Caco-2 (cell line): ENCODE measurements around the gene C1GALT1C1L. TPM values are rescaled to one million over a fixed set of nuclear protein-coding genes. Genes with fewer than 3 reads are reported as not detected.

ENCODE experiments used
- Bru-seq: library from RNA; stranded (reverse); fragments of 400-500 nt; gene quantifications from one replicate; lab custom pipeline; 2021; lab: Mats Ljungman, UMichigan
- BruChase-seq, 2 experiments: library from RNA; stranded (reverse); fragments of 400-500 nt; gene quantifications; one replicate each; lab custom pipeline; 2021; lab: Mats Ljungman, UMichigan
- BruUV-seq: library from RNA; stranded (reverse); fragments of 400-500 nt; replicated peaks from 2 replicates; lab custom pipeline; 2021; lab: Mats Ljungman, UMichigan
- CTCF ChIA-PET: fragments of 300-600 bp; sonication (Branson Sonifier 250); formaldehyde crosslinking; loops from one replicate; lab custom pipeline; 2022; ENCODE audit warnings: antibody characterized with exemption; lab: Charles Lee
- POLR2A ChIA-PET: fragments of 300-600 bp; sonication (Branson Sonifier 250); formaldehyde crosslinking; loops from one replicate; lab custom pipeline; 2022; ENCODE audit warnings: antibody characterized with exemption; lab: Charles Lee
- DNase-seq, 2 experiments: peaks; one replicate each; pipeline versions ENCODE4 v3.0.0 to v3.0.0-alpha.2; 2020 to 2022
- H3K27me3 ChIP-seq: replicated peaks from 2 replicates; pipeline ENCODE4 v1.6.0; 2011; ENCODE audit warnings: low read length; ENCODE audit not compliant: control insufficient read depth, insufficient read depth
- H3K36me3 ChIP-seq: 2 replicates; pipeline ENCODE4 v1.5.1; 2011; ENCODE audit warnings: low read length; ENCODE audit not compliant: control insufficient read depth, insufficient read depth
- H3K4me1 ChIP-seq: fragments of 250-450 bp; sonication (Bioruptor Pico); 2 replicates; pipeline ENCODE4 v1.5.1; 2020; ENCODE audit warnings: mild to moderate bottlenecking
- H3K4me3 ChIP-seq: 2 replicates; pipeline ENCODE4 v1.5.1; 2011; ENCODE audit warnings: low read depth, mild to moderate bottlenecking, control low read depth, low read length
- H3K9me3 ChIP-seq: fragments of 250-450 bp; sonication (Bioruptor Pico); 2 replicates; pipeline ENCODE4 v1.5.1; 2020; ENCODE audit warnings: mild to moderate bottlenecking, moderate library complexity
- H3K27ac Mint-ChIP-seq: one replicate; pipeline ENCODE4 v1.8.0; 2022; ENCODE audit warnings: mixed read lengths; ENCODE audit not compliant: unreplicated experiment
- H3K27me3 Mint-ChIP-seq: one replicate; pipeline ENCODE4 v1.8.0; 2022; ENCODE audit warnings: mixed read lengths; ENCODE audit not compliant: insufficient read depth, unreplicated experiment
- H3K36me3 Mint-ChIP-seq: one replicate; pipeline ENCODE4 v1.8.0; 2022; ENCODE audit warnings: mild to moderate bottlenecking, mixed read lengths; ENCODE audit not compliant: insufficient read depth, unreplicated experiment
- H3K4me1 Mint-ChIP-seq: one replicate; pipeline ENCODE4 v1.8.0; 2022; ENCODE audit warnings: low read depth, mixed read lengths; ENCODE audit not compliant: unreplicated experiment
- H3K4me3 Mint-ChIP-seq: one replicate; pipeline ENCODE4 v1.8.0; 2022; ENCODE audit warnings: mild to moderate bottlenecking, moderate library complexity, mixed read lengths; ENCODE audit not compliant: unreplicated experiment
- H3K9me3 Mint-ChIP-seq: one replicate; pipeline ENCODE4 v1.8.0; 2022; ENCODE audit warnings: mixed read lengths; ENCODE audit not compliant: unreplicated experiment
- CTCF ChIP-seq, 2 experiments: fragments of 200-600 bp in 1 of 2; IDR thresholded peaks; 1 replicate in 1 of 2; 2 replicates in 1 of 2; pipeline versions ENCODE4 v1.5.1 to v1.8.0; 2011 to 2022; ENCODE audit warnings: antibody characterized with exemption in 1 of 2, control low read depth in 1 of 2, inconsistent platforms in 1 of 2, low read depth in 1 of 2, low read length in 1 of 2, mild to moderate bottlenecking in 1 of 2, moderate library complexity in 1 of 2; ENCODE audit not compliant: insufficient read depth in 1 of 2, severe bottlenecking in 1 of 2, unreplicated experiment in 1 of 2
- intact Hi-C: fragments of 100-400 bp; cut with micrococcal nuclease; formaldehyde crosslinking; loops from one replicate; pipeline ENCODE4 v1.10.0; 2022; ENCODE audit not compliant: unreplicated experiment
- long read RNA-seq: library from polyadenylated mRNA; stranded (forward); transcript quantifications from one replicate; pipeline ENCODE4 v2.0.0, GENCODE V29; 2022
- total RNA-seq: library from RNA; stranded (reverse); gene quantifications from 2 replicates; pipeline ENCODE4 v1.2.3, GENCODE V29; 2022

The C1GALT1C1L gene
- 0.37 and 1.0 TPM in 2 replicates for total RNA-seq
- percentile 47 among the genes with signal in this experiment for Bru-seq, nascent RNA
- percentile 52 among the genes with signal in this experiment for BruChase-seq, experiment 1, labeled RNA remaining after a 2-hour chase
- percentile 43 among the genes with signal in this experiment for BruChase-seq, experiment 2, labeled RNA remaining after a 6-hour chase
- long read RNA-seq, partial matches to known transcripts: 0 of 2 reads
- long read RNA-seq, other reads (novel, unspliced or antisense): 0 of 2 reads

DNA sequence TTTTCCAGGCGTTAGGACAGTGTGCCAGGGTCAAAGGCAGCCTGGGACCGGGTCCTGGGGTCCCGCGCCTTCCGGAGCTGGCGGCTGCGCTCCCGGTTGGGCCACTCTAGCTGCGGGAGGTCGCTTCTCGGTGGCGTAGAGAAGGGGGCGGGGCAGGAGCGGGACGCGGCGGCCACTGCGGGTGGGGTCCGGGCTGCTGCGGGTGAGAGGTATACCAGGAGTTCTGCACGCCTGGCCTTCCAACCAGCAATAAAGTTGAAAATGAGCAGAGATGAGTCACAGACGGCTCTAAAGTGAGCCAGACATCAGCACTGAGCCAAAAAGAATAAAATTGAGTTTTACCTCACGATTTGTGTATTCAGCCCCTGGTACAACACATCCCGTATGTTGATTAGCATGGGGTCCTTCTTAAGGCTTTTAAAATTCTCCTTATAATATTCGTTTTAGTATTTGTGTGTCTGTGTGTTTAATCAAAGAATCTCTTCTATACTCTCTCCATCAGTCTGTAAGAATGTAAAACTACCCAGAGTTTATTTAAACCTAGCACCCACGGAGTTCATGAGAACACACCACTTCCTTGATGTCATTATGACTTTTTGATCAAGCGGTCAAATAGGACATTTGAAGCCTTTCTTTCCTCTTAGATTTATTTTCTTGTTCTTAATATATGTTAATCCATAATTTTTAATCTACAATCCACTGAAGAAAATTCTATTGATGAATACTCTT is at the start of gene C1GALT1C1L:
Gene C1GALT1C1L, minus strand, starts transcription at position 108 of the 729 bp plus-strand sequence. Its CDS starts 107 bp downstream, at position 1.
- no peak for TF ChIP-seq CTCF (IDR thresholded peaks at IDR 0.05; ENCODE audit: insufficient read depth in 1 of 2, low read depth in 1 of 2, low read length in 1 of 2, severe bottlenecking in 1 of 2, unreplicated experiment in 1 of 2)

GRCh38 chr2:43725711-43726246 is 49.5 kb upstream of the C1GALT1C1L start:
- Mint-ChIP-seq H3K27ac (peak overlapping the region; percentile 52), H3K36me3 (no peaks in the 10 kb centered on the region), H3K27me3 (no peaks in the 10 kb centered on the region), H3K9me3 (no peaks in the 10 kb centered on the region), H3K4me1 (peaks cover 9% of the 10 kb centered on the region), H3K4me3 (peak overlapping the region; percentile 71)
- H3K4me3 ChIP-seq: no peak overlapping the region
- peaks cover 21% of the 10 kb centered on the region for H3K4me1 ChIP-seq
- intact Hi-C loops: no loop called here
- POLR2A ChIA-PET: no interaction called here
- no TSS peak for BruUV-seq
- no peak for TF ChIP-seq CTCF (IDR thresholded peaks at IDR 0.05; ENCODE audit: insufficient read depth in 1 of 2, low read depth in 1 of 2, low read length in 1 of 2, severe bottlenecking in 1 of 2, unreplicated experiment in 1 of 2)
- H3K36me3 ChIP-seq: no peaks in the 10 kb centered on the region
- H3K9me3 ChIP-seq: no peaks in the 10 kb centered on the region
- no peaks in the 10 kb centered on the region; the same call in 1 of the 2 replicates for H3K27me3 ChIP-seq
- no peak for DNase-seq
- CTCF ChIA-PET: interaction anchor here (2.5 kb wide), 1 partner anchor 121 kb away, joined by 6 read pairs; no protein-coding TSS in a partner anchor

More for the DNA sequence above, at the start of gene C1GALT1C1L:
- POLR2A ChIA-PET: no interaction called here
- intact Hi-C loops: no loop called here
- Histone ChIP-seq H3K27me3 (no peaks in the 10 kb centered on the region), H3K4me3 (peak within 1 kb of the TSS; percentile 36), H3K36me3 (no peaks in the 10 kb centered on the region), H3K9me3 (no peaks in the 10 kb centered on the region), H3K4me1 (no peaks in the 10 kb centered on the region)
- peak within 1 kb of the TSS; percentile 25 for H3K4me3 Mint-ChIP-seq
- no TSS peak for BruUV-seq
- no peaks in the 10 kb centered on the region for H3K9me3 Mint-ChIP-seq
- H3K4me1 Mint-ChIP-seq: no peaks in the 10 kb centered on the region
- H3K36me3 Mint-ChIP-seq: no peaks in the 10 kb centered on the region
- peaks cover 8% of the 10 kb centered on the region for H3K27me3 Mint-ChIP-seq
- CTCF ChIA-PET: no interaction called here
- H3K27ac Mint-ChIP-seq: no peak within 1 kb of the TSS
- peak; percentile 57 to 60 for DNase-seq
